Aorta (tissue), 5 donors: ENCODE results near the gene TBX21. TPM values are rescaled to one million over a fixed set of nuclear protein-coding genes. Genes with fewer than 3 reads are reported as not detected.

ENCODE experiments used
- ATAC-seq: fragments of 200-7000 bp; cut with Tn5 transposase; one replicate; pipeline ENCODE4 v1.9.1; 2022; ENCODE audit warnings: moderate library complexity; ENCODE audit not compliant: low FRiP score
- DNase-seq, 2 donors: peaks; one replicate each; pipeline ENCODE4 v3.0.0-alpha.2; 2020
- H3K27ac ChIP-seq, 2 donors: one replicate each; pipeline ENCODE4 v1.5.1; 2013; ENCODE audit warnings: low read length in 2 of 2, mild to moderate bottlenecking in 2 of 2, moderate library complexity in 2 of 2, control low read depth in 1 of 2, inconsistent platforms in 1 of 2, low read depth in 1 of 2
- H3K27me3 ChIP-seq, 2 donors: one replicate each; pipeline ENCODE4 v1.6.1; 2013; ENCODE audit warnings: control low read depth in 1 of 2, low read length in 1 of 2, mild to moderate bottlenecking in 1 of 2, moderate library complexity in 1 of 2; ENCODE audit not compliant: insufficient read depth in 2 of 2, control insufficient read depth in 1 of 2
- H3K36me3 ChIP-seq, 2 donors: one replicate each; pipeline ENCODE4 v1.6.1; 2013; ENCODE audit warnings: control low read depth in 1 of 2, low read length in 1 of 2, mild to moderate bottlenecking in 1 of 2; ENCODE audit not compliant: insufficient read depth in 2 of 2, control insufficient read depth in 1 of 2
- H3K4me1 ChIP-seq, 2 donors: one replicate each; pipeline ENCODE4 v1.6.1; 2013; ENCODE audit warnings: low read length in 2 of 2, control low read depth in 1 of 2, mild to moderate bottlenecking in 1 of 2, moderate library complexity in 1 of 2; ENCODE audit not compliant: insufficient read depth in 2 of 2, control insufficient read depth in 1 of 2
- H3K4me3 ChIP-seq, 2 donors: one replicate each; pipeline ENCODE4 v1.5.1; 2013; ENCODE audit warnings: low read length in 2 of 2, control low read depth in 1 of 2, mild to moderate bottlenecking in 1 of 2
- H3K9me3 ChIP-seq: one replicate; pipeline ENCODE4 v1.6.1; 2013; ENCODE audit warnings: mild to moderate bottlenecking, low read length; ENCODE audit not compliant: control insufficient read depth
- WGBS, 2 donors: extraction: QIAGEN DNeasy Blood & Tissue Kit; methylation state at CpG; one replicate each; pipeline ENCODE4 v1.1.7; 2013; 5-methylcytosine and 5-hydroxymethylcytosine counted together
- intact Hi-C, 2 donors: fragments of 100-400 bp; cut with DNase I; formaldehyde crosslinking; loops; one replicate each; pipeline versions ENCODE4 v1.14.2 to v1.15.0; 2022
- polyA plus RNA-seq, 2 donors: library from polyadenylated mRNA; stranded (reverse); fragments of 200-250 nt; gene quantifications; one replicate each; pipeline ENCODE4 v1.2.3, GENCODE V29; 2013
- total RNA-seq, 2 donors: library from RNA; stranded (reverse); fragmentation: NEBNext Ultra II Directional; extraction: Animal tissue kit (Norgen Biotek cat#: 25700); gene quantifications; one replicate each; pipeline ENCODE4 v1.2.1, GENCODE V29; 2021
- donor health status: healthy with polysubstance abuse.
- donor health status: Bipolar disorder and iron deficiency.
- donor health status: DM: no; HTN: no; CAD: no.
- donor health status: DM: no; HTN: no; CAD: no.
- donor health status: DM: yes; HTN: yes; CAD: no.

TBX21 gene
- total and polyA plus RNA-seq, 4 donors = 0.39 to 0.99 TPM; not detected in 2

DNA sequence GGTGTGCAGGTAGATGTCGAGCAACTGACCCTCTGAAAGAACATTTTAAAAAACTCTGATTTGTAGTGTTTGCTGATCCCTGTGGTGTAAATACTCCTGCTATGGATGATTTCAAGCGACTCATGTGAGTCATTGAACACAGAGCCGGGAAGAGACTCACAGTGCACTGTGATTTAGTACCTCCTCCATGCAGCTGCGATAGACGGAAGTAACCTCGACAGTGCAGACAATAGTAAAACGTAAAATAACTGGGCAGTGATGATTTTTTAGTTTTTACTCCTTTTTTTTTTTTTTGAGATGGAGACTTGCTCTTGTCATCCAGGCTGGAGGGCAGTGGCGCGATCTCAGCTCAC is 8.7 kb downstream of the TBX21 start:
- no peaks in the 10 kb centered on the region for H3K36me3 ChIP-seq
- intact Hi-C loops = no loop called here
- no peaks in the 10 kb centered on the region for H3K4me1 ChIP-seq
- H3K27ac ChIP-seq = no peak overlapping the region
- H3K27me3 ChIP-seq = no peaks in the 10 kb centered on the region
- no peak for ATAC-seq
- 72 to 80% methylated on average over 9 of the region's 9 CpGs for WGBS, 2 donors
- H3K4me3 ChIP-seq = no peak overlapping the region
- no peaks in the 10 kb centered on the region for H3K9me3 ChIP-seq
- DNase-seq = no peak

DNA sequence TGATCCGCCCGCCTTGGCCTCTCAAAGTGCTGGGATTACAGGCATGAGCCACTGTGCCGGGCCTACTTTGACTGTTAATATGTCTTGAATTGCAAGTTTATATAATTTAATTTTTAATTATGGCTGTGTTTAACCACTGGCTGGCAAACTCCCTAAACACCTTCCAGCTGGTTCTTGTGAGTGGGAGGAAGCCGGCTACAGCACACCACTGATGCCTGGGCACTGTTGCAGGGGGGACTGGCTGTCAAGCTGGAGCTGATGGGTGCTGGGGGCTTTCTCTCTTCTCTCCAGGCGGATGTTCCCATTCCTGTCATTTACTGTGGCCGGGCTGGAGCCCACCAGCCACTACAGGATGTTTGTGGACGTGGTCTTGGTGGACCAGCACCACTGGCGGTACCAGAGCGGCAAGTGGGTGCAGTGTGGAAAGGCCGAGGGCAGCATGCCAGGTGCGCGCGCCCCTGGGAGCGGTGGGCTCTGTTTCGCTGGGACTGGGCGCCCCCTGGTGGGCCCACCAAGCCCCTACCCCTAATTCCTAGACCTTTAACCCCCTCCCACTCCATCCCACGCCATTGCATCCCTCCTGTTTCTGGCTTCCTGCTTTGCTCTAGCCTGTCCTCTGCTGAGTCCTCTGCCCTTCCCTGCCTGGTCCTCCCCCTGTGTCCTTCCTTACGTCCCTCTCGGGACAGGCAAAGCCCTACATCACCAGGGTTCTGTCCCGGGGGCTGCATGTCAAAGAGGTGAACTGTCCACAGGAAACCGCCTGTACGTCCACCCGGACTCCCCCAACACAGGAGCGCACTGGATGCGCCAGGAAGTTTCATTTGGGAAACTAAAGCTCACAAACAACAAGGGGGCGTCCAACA is 9.5 kb downstream of the TBX21 start:
- no peaks in the 10 kb centered on the region for H3K27me3 ChIP-seq
- WGBS, 2 donors = 30% methylated on average over 26 of the region's 26 CpGs
- intact Hi-C loops = no loop called here

GRCh38 chr17:47744168-47745036 is 11.4 kb downstream of the TBX21 start:
- Histone ChIP-seq H3K9me3 (no peaks in the 10 kb centered on the region), H3K27ac (no peak overlapping the region), H3K27me3 (no peaks in the 10 kb centered on the region), H3K36me3 (no peaks in the 10 kb centered on the region), H3K4me1 (no peaks in the 10 kb centered on the region), H3K4me3 (no peak overlapping the region)
- DNase-seq (no peak), ATAC-seq (no peak)
- intact Hi-C loops = no loop called here
- WGBS, 2 donors = 57 to 60% methylated on average over 22 of the region's 22 CpGs

More for the DNA sequence above, 9.5 kb downstream of the TBX21 start:
- Histone ChIP-seq H3K9me3 (no peaks in the 10 kb centered on the region), H3K4me1 (no peaks in the 10 kb centered on the region), H3K27ac (no peak overlapping the region), H3K36me3 (no peaks in the 10 kb centered on the region), H3K4me3 (no peak overlapping the region)
- DNase-seq (no peak), ATAC-seq (no peak)

DNA sequence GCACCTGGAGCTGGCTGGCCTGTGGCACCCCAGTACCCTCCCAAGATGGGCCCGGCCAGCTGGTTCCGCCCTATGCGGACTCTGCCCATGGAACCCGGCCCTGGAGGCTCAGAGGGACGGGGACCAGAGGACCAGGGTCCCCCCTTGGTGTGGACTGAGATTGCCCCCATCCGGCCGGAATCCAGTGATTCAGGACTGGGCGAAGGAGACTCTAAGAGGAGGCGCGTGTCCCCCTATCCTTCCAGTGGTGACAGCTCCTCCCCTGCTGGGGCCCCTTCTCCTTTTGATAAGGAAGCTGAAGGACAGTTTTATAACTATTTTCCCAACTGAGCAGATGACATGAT is 12.0 kb downstream of the TBX21 start:
- 54 to 64% methylated on average over 10 of the region's 10 CpGs for WGBS, 2 donors
- ATAC-seq = no peak
- intact Hi-C loops = no loop called here

GRCh38 chr17:47751471-47751870 is 18.4 kb downstream of the TBX21 start:
- H3K4me3 ChIP-seq = no peak overlapping the region
- no peaks in the 10 kb centered on the region for H3K9me3 ChIP-seq
- H3K36me3 ChIP-seq = no peaks in the 10 kb centered on the region
- no peak overlapping the region for H3K27ac ChIP-seq
- ATAC-seq = no peak
- peaks cover 0 to 3% of the 10 kb centered on the region in 2 donors for H3K27me3 ChIP-seq
- H3K4me1 ChIP-seq = no peaks in the 10 kb centered on the region
- WGBS, 2 donors = 83% methylated on average over 3 of the region's 3 CpGs
- no peak for DNase-seq
- intact Hi-C loops = no loop called here

More for the DNA sequence above, 12.0 kb downstream of the TBX21 start:
- Histone ChIP-seq H3K4me1 (no peaks in the 10 kb centered on the region), H3K27me3 (no peaks in the 10 kb centered on the region), H3K4me3 (no peak overlapping the region), H3K36me3 (no peaks in the 10 kb centered on the region), H3K9me3 (no peaks in the 10 kb centered on the region), H3K27ac (no peak overlapping the region)
- DNase-seq = no peak

DNA sequence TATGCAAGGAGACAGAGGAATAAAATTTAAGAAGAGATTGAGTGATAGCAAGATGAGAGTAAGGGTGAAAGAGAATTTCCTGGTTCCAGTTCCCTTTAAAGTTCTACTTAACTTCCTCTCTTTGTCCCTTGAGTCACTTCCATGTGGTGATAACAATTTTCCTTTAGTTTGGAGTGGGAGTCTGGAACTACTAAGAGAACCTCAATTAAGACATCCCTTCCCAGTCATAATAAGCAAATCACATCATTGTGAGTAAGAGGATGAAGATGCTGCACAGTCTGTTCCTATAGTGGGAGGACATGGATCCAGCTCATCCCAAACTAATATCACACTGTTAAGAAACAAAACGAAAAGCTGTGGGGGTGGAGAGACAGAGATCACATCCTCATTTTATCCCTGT is 24.4 kb downstream of the TBX21 start:
- Histone ChIP-seq H3K4me1 (no peaks in the 10 kb centered on the region), H3K27ac (no peak overlapping the region), H3K27me3 (no peaks in the 10 kb centered on the region), H3K4me3 (no peak overlapping the region), H3K9me3 (peaks cover 6% of the 10 kb centered on the region), H3K36me3 (no peaks in the 10 kb centered on the region)
- DNase-seq (no peak), ATAC-seq (no peak)
- intact Hi-C loops = no loop called here
- 38 to 40% methylated on average over 1 of the region's 1 CpG for WGBS, 2 donors

DNA sequence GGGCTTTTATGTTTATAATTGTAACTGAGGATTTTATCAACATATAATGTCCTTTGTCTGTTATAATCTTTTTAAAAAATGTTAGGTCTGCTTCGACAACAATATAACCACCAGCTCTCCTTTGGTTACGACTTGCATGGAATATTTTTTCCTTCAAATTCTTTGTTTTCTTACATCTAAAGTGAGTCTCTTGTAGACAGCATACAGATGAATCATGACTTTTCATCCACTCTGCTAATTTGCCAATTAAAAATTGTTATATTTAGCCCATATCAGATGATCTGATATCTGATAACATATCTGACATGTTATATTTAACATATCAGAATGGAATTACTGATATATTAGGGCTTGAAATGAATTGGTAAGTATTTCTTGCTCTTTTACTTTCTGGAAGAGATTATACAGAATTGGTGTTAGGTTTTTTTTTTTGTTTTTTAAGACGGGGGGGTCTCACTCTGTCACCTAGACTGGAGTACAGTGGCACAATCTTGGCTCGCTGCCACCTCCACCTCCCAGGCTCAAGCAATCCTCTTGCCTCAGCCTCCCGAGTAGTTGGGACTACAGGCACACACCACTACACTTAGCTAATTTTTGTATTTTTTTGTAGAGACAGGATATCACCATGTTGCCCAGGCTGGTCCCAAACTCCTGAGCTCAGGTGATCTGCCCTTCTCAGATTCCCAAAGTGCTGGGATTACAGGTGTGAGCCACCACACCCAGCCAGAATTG is 27.5 kb downstream of the TBX21 start:
- no peak for ATAC-seq
- intact Hi-C loops = no loop called here
- H3K27me3 ChIP-seq = peaks cover 0 to 2% of the 10 kb centered on the region in 2 donors
- H3K27ac ChIP-seq = no peak overlapping the region
- no peak for DNase-seq
- WGBS, 2 donors = 62 to 70% methylated on average over 5 of the region's 5 CpGs
- H3K36me3 ChIP-seq = no peaks in the 10 kb centered on the region
- H3K4me3 ChIP-seq = no peak overlapping the region
- no peaks in the 10 kb centered on the region for H3K4me1 ChIP-seq
- peaks cover 10% of the 10 kb centered on the region for H3K9me3 ChIP-seq

DNA sequence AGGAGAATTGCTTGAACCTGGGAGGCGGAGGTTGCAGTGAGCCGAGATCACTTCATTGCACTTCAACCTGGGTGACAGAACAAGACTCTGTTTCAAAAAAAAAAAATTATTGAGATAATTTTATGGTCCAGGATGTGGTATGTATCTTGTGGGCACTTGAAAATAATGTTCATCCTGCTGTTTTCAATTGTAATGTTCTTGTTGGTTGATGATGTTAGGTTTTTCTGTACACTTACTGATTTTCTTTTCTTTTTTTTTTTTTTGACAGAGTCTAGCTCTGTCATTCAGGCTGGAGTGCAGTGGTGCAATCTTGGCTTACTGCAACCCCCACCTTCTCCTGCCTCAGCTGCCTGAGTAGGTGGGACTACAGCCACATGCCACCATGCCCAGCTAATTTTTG is 29.7 kb downstream of the TBX21 start:
- 87 to 89% methylated on average over 2 of the region's 2 CpGs for WGBS, 2 donors

More for the DNA sequence above, 29.7 kb downstream of the TBX21 start:
- Histone ChIP-seq H3K36me3 (no peaks in the 10 kb centered on the region), H3K27me3 (peaks cover 0 to 4% of the 10 kb centered on the region in 2 donors), H3K9me3 (peaks cover 12% of the 10 kb centered on the region), H3K4me3 (no peak overlapping the region), H3K27ac (no peak overlapping the region), H3K4me1 (no peaks in the 10 kb centered on the region)
- ATAC-seq = no peak
- DNase-seq = no peak
- intact Hi-C loops = no loop called here
